Prostate gland (tissue), 2 donors: Measurements from ENCODE around the gene ZC3H14.

Experiments
- CTCF ChIP-seq, 4 experiments: fragments of 200-600 bp in 2 of 4; fragments of 450-650 bp in 2 of 4; sonication (generic) in 2 of 4; IDR thresholded peaks; 1 replicate in 3 of 4; 2 replicates in 1 of 4; pipeline ENCODE4 v1.5.1; 2016 to 2019; ENCODE audit warnings: antibody characterized with exemption in 4 of 4, mild to moderate bottlenecking in 2 of 4, moderate library complexity in 2 of 4
- POLR2AphosphoS5 ChIP-seq: sonication (generic); formaldehyde crosslinking; IDR thresholded peaks from one replicate; pipeline ENCODE4 v1.6.1; 2017; ENCODE audit warnings: antibody characterized with exemption

- no peak for TF ChIP-seq CTCF (IDR thresholded peaks at IDR 0.05)
- TF ChIP-seq POLR2AphosphoS5, result no peak
Observed at GRCh38 chr14:88605594-88605993, 42.8 kb downstream of the ZC3H14 start.
